GM23338 (cell line): Measurements from ENCODE around the gene NSD1. TPM values are rescaled to one million over a fixed set of nuclear protein-coding genes. Genes with fewer than 3 reads are reported as not detected.
A peak's percentile ranks its signal among the peaks of the same experiment; 100 is the strongest.

Source experiments
- ATAC-seq: fragments of 200-7000 bp; cut with Tn5 transposase; 3 replicates; pipeline ENCODE4 v1.9.1; 2020
- DNase-seq: peaks from one replicate; pipeline ENCODE4 v3.0.0-alpha.2; 2015; ENCODE audit warnings: low spot score
- H2AFZ ChIP-seq: fragments of 200-600 bp; sonication (generic); 2 replicates; pipeline ENCODE4 v1.8.0; 2016; ENCODE audit warnings: antibody characterized with exemption, mild to moderate bottlenecking, moderate library complexity
- H3F3A ChIP-seq: fragments of 200-600 bp; sonication (generic); replicated peaks from 2 replicates; pipeline ENCODE4 v1.8.0; 2017; ENCODE audit warnings: antibody characterized with exemption, mixed run types, low read depth
- H3K27ac ChIP-seq: fragments of 200-600 bp; sonication (generic); 2 replicates; pipeline ENCODE4 v1.6.1; 2016; ENCODE audit warnings: low read depth
- H3K27me3 ChIP-seq: fragments of 200-600 bp; sonication (generic); 2 replicates; pipeline ENCODE4 v1.8.0; 2016; ENCODE audit warnings: mild to moderate bottlenecking, mixed run types, moderate library complexity; ENCODE audit not compliant: insufficient read depth
- H3K36me3 ChIP-seq: fragments of 200-600 bp; sonication (generic); 2 replicates; pipeline ENCODE4 v1.8.0; 2016; ENCODE audit warnings: mild to moderate bottlenecking; ENCODE audit not compliant: insufficient read depth
- H3K4me1 ChIP-seq: fragments of 200-600 bp; sonication (generic); 2 replicates; pipeline ENCODE4 v1.8.0; 2016; ENCODE audit warnings: mild to moderate bottlenecking, moderate library complexity; ENCODE audit not compliant: insufficient read depth
- H3K4me2 ChIP-seq: fragments of 200-600 bp; sonication (generic); 2 replicates; pipeline ENCODE4 v1.7.1; 2017; ENCODE audit warnings: mixed run types
- H3K4me3 ChIP-seq: fragments of 200-600 bp; sonication (generic); 2 replicates; pipeline ENCODE4 v1.6.1; 2016; ENCODE audit warnings: mixed run types
- H3K79me2 ChIP-seq: fragments of 200-600 bp; sonication (generic); replicated peaks from 2 replicates; pipeline ENCODE4 v1.8.0; 2017; ENCODE audit warnings: mild to moderate bottlenecking; ENCODE audit not compliant: insufficient read depth
- H3K9me2 ChIP-seq: fragments of 200-600 bp; sonication (generic); 2 replicates; pipeline ENCODE4 v1.8.0; 2017; ENCODE audit not compliant: insufficient read depth
- H4K20me1 ChIP-seq: fragments of 200-600 bp; sonication (generic); replicated peaks from 2 replicates; pipeline ENCODE4 v1.8.0; 2017; ENCODE audit warnings: mild to moderate bottlenecking; ENCODE audit not compliant: insufficient read depth
- H3K27ac Mint-ChIP-seq: 2 replicates; pipeline ENCODE4 v1.8.0; 2020; ENCODE audit warnings: inconsistent platforms, mild to moderate bottlenecking, moderate library complexity, mixed read lengths
- H3K27me3 Mint-ChIP-seq: 3 replicates; pipeline ENCODE4 v1.8.0; 2022; ENCODE audit warnings: low read depth, mild to moderate bottlenecking, moderate library complexity, mixed read lengths, inconsistent platforms; ENCODE audit not compliant: insufficient read depth, poor library complexity
- H3K36me3 Mint-ChIP-seq: 3 replicates; pipeline ENCODE4 v1.8.0; 2021; ENCODE audit warnings: low read depth, mild to moderate bottlenecking, inconsistent platforms, moderate library complexity, mixed read lengths
- H3K4me1 Mint-ChIP-seq: 3 replicates; pipeline ENCODE4 v1.8.0; 2020; ENCODE audit warnings: mild to moderate bottlenecking, inconsistent platforms, mixed read lengths
- H3K4me3 Mint-ChIP-seq: 3 replicates; pipeline ENCODE4 v1.8.0; 2021; ENCODE audit warnings: moderate library complexity, mild to moderate bottlenecking, inconsistent platforms, mixed read lengths
- H3K9me3 Mint-ChIP-seq: 3 replicates; pipeline ENCODE4 v1.8.0; 2020; ENCODE audit warnings: moderate library complexity, mild to moderate bottlenecking, inconsistent platforms, mixed read lengths
- CREB1 ChIP-seq: fragments of 250-450 bp; sonication (Bioruptor Pico); IDR thresholded peaks from 2 replicates; pipeline ENCODE4 v1.5.0; 2020; ENCODE audit warnings: low read depth, mild to moderate bottlenecking, moderate library complexity
- EZH2 ChIP-seq: fragments of 200-600 bp; sonication (generic); IDR thresholded peaks from one replicate; pipeline ENCODE4 v1.8.0; 2017; ENCODE audit warnings: antibody characterized with exemption, mild to moderate bottlenecking, low read depth; ENCODE audit not compliant: unreplicated experiment
- EZH2phosphoT487 ChIP-seq: fragments of 200-600 bp; sonication (generic); IDR thresholded peaks from one replicate; pipeline ENCODE4 v1.8.1; 2018; ENCODE audit warnings: antibody characterized with exemption; ENCODE audit not compliant: unreplicated experiment
- JUNB ChIP-seq: IDR thresholded peaks from one replicate; pipeline ENCODE4 v1.6.1; 2016; ENCODE audit warnings: antibody characterized with exemption; ENCODE audit not compliant: unreplicated experiment
- NANOG ChIP-seq: IDR thresholded peaks from 2 replicates; pipeline ENCODE4 v1.6.1; 2016; ENCODE audit warnings: antibody characterized with exemption, borderline replicate concordance
- POLR2AphosphoS5 ChIP-seq: IDR thresholded peaks from 2 replicates; pipeline ENCODE4 v1.6.1; 2016; ENCODE audit warnings: antibody characterized with exemption, low read depth
- STAT1 ChIP-seq: IDR thresholded peaks from one replicate; pipeline ENCODE4 v1.6.1; 2016; ENCODE audit warnings: antibody characterized with exemption; ENCODE audit not compliant: unreplicated experiment
- ZNF114 ChIP-seq: fragments of 250-450 bp; sonication (Bioruptor Pico); IDR thresholded peaks from 2 replicates; pipeline ENCODE4 v1.5.0; 2020; ENCODE audit warnings: mild to moderate bottlenecking, moderate library complexity
- ZNF331 ChIP-seq: fragments of 250-450 bp; sonication (Bioruptor Pico); IDR thresholded peaks from 2 replicates; pipeline ENCODE4 v1.5.0; 2020; ENCODE audit warnings: low read depth, mild to moderate bottlenecking, moderate library complexity
- polyA plus RNA-seq: library from polyadenylated mRNA; unstranded; fragments of >200 nt; fragmentation: Nextera tagmentation; extraction: Ambion mirVana; gene quantifications from 2 replicates; pipeline ENCODE4 v1.2.1, GENCODE V29; 2016
- total RNA-seq: library from RNA; depleted of rRNA; stranded (reverse); fragments of >200 nt; shearing (Covaris generic); gene quantifications from 2 replicates; pipeline ENCODE4 v1.2.3, GENCODE V29; 2014
- TF ChIP-seq, protein P1 (sequence below): IDR thresholded peaks from 2 replicates; pipeline ENCODE4 v1.6.1; 2016; ENCODE audit warnings: antibody characterized with exemption
- TF ChIP-seq, protein P2 (sequence below), 2 experiments: fragments of 200-600 bp in 1 of 2; sonication (generic) in 1 of 2; conservative IDR thresholded peaks; 2 replicates each; pipeline versions ENCODE4 v1.5.1 to v1.6.1; 2016 to 2017; ENCODE audit warnings: antibody characterized with exemption in 2 of 2, low read depth in 2 of 2, mild to moderate bottlenecking in 2 of 2, moderate library complexity in 1 of 2
- TF ChIP-seq, protein P3 (sequence below): IDR thresholded peaks from one replicate; pipeline ENCODE4 v1.6.1; 2018; ENCODE audit warnings: antibody characterized with exemption; ENCODE audit not compliant: unreplicated experiment
- TF ChIP-seq, protein P4 (sequence below): fragments of 250-450 bp; sonication (Bioruptor Pico); IDR thresholded peaks from 2 replicates; pipeline ENCODE4 v1.5.0; 2020; ENCODE audit warnings: mild to moderate bottlenecking, moderate library complexity

The NSD1 gene
- total and polyA plus RNA-seq, 2 experiments from 2014 or later = 96.4 to 106 TPM

DNA sequence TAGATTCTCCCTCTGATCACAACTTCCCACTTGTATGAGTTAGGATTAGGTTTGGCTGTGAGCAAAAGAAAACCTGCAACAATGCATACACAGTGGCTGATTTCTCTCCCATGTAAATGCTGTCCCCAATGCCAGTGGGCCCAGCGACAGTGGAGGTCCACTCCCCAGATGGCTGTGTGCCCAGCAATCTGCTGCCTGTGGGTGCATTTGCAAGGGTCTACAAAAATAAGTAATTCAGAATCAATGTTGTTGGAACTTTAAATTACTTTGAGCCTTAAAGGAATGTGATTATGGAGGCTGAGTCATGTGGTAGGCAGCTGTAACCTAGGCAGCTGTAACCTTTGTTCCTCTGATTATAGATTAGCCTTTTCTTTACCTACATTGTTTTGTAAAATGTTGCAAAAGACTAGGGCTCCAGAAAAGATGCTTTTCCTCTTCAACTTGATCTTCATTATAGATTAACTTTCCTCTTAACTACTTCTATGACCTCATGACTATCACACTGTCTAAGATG is 192.4 kb downstream of the NSD1 start:
- Histone ChIP-seq H3F3A (no peaks in the 10 kb centered on the region; the same call in 1 of the 2 replicates), H3K4me2 (peak overlapping the region; percentile 8), H3K9me2 (no peaks in the 10 kb centered on the region), H3K27ac (peak overlapping the region; percentile 83), H3K79me2 (0 out of 2 replicates have a peak, but pooled peaks cover 7% of the 10 kb centered on the region), H4K20me1 (0 out of 2 replicates have a peak, but pooled peaks cover 3% of the 10 kb centered on the region), H3K4me1 (peaks cover 9% of the 10 kb centered on the region), H2AFZ (no peak overlapping the region), H3K27me3 (no peaks in the 10 kb centered on the region), H3K36me3 (no peaks in the 10 kb centered on the region), H3K4me3 (no peak overlapping the region)
- peak overlapping the region; percentile 94 for H3K27ac Mint-ChIP-seq
- H3K4me3 Mint-ChIP-seq = no peak overlapping the region; the same call in 2 of the 3 replicates
- DNase-seq (peak; percentile 47), ATAC-seq (peak; percentile 46)
- H3K9me3 Mint-ChIP-seq = no peaks in the 10 kb centered on the region
- no peak for TF ChIP-seq EZH2
- no peak for TF ChIP-seq JUNB
- TF ChIP-seq STAT1 = no peak
- TF ChIP-seq ZNF331 = no peak
- TF ChIP-seq CREB1 (CRISPR knock-in tag) = no peak
- no peak for TF ChIP-seq POLR2AphosphoS5
- TF ChIP-seq, protein P1, sequence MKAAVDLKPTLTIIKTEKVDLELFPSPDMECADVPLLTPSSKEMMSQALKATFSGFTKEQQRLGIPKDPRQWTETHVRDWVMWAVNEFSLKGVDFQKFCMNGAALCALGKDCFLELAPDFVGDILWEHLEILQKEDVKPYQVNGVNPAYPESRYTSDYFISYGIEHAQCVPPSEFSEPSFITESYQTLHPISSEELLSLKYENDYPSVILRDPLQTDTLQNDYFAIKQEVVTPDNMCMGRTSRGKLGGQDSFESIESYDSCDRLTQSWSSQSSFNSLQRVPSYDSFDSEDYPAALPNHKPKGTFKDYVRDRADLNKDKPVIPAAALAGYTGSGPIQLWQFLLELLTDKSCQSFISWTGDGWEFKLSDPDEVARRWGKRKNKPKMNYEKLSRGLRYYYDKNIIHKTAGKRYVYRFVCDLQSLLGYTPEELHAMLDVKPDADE = no peak
- TF ChIP-seq, protein P2, sequence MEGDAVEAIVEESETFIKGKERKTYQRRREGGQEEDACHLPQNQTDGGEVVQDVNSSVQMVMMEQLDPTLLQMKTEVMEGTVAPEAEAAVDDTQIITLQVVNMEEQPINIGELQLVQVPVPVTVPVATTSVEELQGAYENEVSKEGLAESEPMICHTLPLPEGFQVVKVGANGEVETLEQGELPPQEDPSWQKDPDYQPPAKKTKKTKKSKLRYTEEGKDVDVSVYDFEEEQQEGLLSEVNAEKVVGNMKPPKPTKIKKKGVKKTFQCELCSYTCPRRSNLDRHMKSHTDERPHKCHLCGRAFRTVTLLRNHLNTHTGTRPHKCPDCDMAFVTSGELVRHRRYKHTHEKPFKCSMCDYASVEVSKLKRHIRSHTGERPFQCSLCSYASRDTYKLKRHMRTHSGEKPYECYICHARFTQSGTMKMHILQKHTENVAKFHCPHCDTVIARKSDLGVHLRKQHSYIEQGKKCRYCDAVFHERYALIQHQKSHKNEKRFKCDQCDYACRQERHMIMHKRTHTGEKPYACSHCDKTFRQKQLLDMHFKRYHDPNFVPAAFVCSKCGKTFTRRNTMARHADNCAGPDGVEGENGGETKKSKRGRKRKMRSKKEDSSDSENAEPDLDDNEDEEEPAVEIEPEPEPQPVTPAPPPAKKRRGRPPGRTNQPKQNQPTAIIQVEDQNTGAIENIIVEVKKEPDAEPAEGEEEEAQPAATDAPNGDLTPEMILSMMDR (conservative IDR thresholded peaks at IDR 0.05; ENCODE audit: low read depth in 2 of 2) = no peak
- TF ChIP-seq EZH2phosphoT487 = no peak
- TF ChIP-seq, protein P3, sequence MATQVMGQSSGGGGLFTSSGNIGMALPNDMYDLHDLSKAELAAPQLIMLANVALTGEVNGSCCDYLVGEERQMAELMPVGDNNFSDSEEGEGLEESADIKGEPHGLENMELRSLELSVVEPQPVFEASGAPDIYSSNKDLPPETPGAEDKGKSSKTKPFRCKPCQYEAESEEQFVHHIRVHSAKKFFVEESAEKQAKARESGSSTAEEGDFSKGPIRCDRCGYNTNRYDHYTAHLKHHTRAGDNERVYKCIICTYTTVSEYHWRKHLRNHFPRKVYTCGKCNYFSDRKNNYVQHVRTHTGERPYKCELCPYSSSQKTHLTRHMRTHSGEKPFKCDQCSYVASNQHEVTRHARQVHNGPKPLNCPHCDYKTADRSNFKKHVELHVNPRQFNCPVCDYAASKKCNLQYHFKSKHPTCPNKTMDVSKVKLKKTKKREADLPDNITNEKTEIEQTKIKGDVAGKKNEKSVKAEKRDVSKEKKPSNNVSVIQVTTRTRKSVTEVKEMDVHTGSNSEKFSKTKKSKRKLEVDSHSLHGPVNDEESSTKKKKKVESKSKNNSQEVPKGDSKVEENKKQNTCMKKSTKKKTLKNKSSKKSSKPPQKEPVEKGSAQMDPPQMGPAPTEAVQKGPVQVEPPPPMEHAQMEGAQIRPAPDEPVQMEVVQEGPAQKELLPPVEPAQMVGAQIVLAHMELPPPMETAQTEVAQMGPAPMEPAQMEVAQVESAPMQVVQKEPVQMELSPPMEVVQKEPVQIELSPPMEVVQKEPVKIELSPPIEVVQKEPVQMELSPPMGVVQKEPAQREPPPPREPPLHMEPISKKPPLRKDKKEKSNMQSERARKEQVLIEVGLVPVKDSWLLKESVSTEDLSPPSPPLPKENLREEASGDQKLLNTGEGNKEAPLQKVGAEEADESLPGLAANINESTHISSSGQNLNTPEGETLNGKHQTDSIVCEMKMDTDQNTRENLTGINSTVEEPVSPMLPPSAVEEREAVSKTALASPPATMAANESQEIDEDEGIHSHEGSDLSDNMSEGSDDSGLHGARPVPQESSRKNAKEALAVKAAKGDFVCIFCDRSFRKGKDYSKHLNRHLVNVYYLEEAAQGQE = no peak
- TF ChIP-seq ZNF114 (CRISPR knock-in tag) = no peak
- TF ChIP-seq, protein P4, sequence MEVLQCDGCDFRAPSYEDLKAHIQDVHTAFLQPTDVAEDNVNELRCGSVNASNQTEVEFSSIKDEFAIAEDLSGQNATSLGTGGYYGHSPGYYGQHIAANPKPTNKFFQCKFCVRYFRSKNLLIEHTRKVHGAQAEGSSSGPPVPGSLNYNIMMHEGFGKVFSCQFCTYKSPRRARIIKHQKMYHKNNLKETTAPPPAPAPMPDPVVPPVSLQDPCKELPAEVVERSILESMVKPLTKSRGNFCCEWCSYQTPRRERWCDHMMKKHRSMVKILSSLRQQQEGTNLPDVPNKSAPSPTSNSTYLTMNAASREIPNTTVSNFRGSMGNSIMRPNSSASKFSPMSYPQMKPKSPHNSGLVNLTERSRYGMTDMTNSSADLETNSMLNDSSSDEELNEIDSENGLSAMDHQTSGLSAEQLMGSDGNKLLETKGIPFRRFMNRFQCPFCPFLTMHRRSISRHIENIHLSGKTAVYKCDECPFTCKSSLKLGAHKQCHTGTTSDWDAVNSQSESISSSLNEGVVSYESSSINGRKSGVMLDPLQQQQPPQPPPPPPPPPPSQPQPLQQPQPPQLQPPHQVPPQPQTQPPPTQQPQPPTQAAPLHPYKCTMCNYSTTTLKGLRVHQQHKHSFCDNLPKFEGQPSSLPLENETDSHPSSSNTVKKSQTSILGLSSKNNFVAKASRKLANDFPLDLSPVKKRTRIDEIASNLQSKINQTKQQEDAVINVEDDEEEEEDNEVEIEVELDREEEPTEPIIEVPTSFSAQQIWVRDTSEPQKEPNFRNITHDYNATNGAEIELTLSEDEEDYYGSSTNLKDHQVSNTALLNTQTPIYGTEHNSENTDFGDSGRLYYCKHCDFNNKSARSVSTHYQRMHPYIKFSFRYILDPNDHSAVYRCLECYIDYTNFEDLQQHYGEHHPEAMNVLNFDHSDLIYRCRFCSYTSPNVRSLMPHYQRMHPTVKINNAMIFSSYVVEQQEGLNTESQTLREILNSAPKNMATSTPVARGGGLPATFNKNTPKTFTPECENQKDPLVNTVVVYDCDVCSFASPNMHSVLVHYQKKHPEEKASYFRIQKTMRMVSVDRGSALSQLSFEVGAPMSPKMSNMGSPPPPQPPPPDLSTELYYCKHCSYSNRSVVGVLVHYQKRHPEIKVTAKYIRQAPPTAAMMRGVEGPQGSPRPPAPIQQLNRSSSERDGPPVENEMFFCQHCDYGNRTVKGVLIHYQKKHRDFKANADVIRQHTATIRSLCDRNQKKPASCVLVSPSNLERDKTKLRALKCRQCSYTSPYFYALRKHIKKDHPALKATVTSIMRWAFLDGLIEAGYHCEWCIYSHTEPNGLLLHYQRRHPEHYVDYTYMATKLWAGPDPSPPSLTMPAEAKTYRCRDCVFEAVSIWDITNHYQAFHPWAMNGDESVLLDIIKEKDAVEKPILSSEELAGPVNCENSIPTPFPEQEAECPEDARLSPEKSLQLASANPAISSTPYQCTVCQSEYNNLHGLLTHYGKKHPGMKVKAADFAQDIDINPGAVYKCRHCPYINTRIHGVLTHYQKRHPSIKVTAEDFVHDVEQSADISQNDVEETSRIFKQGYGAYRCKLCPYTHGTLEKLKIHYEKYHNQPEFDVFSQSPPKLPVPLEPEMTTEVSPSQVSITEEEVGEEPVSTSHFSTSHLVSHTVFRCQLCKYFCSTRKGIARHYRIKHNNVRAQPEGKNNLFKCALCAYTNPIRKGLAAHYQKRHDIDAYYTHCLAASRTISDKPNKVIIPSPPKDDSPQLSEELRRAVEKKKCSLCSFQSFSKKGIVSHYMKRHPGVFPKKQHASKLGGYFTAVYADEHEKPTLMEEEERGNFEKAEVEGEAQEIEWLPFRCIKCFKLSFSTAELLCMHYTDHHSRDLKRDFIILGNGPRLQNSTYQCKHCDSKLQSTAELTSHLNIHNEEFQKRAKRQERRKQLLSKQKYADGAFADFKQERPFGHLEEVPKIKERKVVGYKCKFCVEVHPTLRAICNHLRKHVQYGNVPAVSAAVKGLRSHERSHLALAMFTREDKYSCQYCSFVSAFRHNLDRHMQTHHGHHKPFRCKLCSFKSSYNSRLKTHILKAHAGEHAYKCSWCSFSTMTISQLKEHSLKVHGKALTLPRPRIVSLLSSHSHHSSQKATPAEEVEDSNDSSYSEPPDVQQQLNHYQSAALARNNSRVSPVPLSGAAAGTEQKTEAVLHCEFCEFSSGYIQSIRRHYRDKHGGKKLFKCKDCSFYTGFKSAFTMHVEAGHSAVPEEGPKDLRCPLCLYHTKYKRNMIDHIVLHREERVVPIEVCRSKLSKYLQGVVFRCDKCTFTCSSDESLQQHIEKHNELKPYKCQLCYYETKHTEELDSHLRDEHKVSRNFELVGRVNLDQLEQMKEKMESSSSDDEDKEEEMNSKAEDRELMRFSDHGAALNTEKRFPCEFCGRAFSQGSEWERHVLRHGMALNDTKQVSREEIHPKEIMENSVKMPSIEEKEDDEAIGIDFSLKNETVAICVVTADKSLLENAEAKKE = no peak
- TF ChIP-seq NANOG = no peak
- peaks cover 10% of the 10 kb centered on the region for H3K27me3 Mint-ChIP-seq
- peaks cover 12% of the 10 kb centered on the region for H3K4me1 Mint-ChIP-seq
- peaks cover 12% of the 10 kb centered on the region for H3K36me3 Mint-ChIP-seq
